CD4-positive, alpha-beta T cell treated with Interleukin-10 for 1 hour (primary cell): Measurements from ENCODE around the gene CCM2L.

Source experiments
- DNase-seq: peaks from one replicate; pipeline ENCODE4 v3.0.0-alpha.2; 2020

Gene CCM2L

DNA sequence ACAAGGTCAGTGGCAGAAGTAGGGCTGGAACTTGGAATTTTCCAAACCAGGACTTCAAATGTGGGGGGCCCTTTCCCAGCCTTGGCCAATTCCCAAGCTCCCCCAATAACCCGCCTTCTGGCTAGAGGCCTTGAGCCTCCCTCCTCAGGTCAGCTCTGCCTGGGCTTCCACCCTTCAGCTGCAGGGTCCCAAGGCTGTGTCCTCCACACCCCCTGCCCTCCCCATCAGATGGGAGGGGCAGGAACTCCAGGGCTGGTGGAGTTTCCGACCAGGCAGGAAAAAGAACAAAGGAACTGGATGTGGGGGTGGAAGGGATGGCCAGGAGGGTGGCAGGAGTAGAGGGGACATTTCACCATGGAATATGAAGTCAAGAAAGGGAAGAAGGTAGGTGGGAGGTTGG, at the start of gene CCM2L:
CCM2L (plus strand) TSS at position 338 of the 400 bp plus-strand sequence; CDS start at position 355, 17 bp downstream.
- DNase-seq, result no peak

DNA sequence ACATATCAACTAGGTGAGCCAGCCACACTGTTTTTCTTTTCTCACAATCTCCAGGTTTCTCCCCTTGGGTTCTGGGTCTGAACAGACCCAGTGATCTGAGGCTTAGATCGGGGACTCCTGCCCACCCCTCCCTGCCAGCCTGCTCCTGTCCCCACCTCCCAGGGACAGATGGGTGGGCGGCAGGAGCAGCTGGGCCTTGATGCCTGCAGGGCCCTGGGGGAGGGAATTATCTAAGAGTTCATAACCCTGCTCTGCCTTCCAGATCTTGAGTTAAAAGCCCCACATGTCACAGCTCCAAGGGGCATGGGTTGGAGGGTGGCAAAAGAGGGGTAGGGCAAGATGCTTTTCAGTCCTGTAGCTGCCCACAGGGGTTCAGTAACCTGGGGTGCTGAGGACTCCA, 47.5 kb upstream of the CCM2L start:
- no peak for DNase-seq

DNA sequence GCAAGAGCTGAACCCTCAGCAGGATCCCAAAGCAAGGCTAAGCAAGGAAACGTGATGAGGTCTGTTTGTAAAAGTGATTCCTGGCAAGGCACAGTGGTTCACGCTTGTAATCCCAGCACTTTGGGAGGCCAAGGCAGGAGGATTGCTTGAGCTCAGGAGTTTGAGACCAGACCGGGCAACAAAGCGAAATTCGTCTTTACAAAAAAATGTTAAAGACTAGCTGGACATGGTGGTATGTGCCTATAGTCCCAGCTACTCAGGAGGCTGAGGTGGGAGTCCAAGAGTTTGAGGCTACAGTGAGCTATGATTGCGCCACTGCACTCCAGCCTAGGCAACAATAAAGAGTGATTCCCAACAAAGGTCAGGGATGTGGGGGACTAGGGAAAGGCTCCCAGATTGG, 46.3 kb upstream of the CCM2L start:
- no peak for DNase-seq

DNA sequence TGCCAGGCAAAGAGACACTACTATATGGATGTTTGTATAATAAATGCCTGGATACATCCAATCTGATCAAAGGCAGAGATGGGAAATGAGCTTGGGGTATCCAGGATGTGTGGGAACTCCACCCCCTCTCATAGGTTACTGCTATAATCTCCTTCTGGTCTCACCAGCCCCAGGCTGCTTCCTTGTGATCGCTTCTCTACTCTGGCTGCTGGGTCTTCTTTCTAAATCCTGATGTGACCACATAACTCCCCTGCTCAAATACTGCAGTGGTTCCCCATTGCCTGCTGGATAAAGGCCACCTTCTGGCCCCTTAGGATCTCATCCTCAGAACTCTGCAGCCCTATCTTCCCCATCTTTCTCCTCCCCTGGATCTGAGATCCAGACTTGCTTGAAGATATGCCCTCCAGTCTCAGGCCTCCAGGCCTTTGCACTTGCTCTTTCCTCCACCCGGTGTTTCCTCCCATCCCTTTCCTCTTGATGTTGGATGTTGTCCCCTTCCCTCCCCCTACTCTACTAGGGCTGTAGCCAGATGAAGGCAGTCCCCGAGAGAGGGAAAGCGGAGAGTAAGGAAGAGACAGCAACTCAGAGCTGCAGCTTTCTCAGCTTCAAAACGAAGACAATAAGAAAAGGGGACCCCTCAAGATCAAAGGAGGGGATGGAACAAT, 43.1 kb upstream of the CCM2L start:
- DNase-seq, result no peak

DNA sequence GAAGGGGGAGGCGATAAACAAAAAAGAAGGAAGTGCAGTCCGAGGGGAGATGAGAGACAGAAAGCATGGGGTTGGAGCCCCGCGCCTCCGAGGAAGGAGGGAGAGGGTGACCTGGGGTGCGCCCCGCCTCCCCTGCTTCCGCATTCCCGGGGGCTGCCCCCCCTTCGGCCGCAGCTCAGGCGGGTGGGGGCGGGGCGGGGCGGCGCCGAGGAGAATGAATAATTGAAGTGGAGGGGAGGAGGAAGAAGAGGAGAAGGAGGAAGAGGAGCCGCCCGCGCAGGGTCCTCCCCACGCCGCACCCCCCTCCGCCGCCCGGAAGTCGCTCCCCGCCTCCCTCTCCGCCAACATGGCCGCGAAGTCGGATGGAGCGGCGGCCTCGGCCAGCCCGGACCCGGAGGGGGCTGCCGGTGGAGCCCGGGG, 42.4 kb upstream of the CCM2L start, which contains the start of gene XKR7:
XKR7 (plus strand) TSS at position 322 of the 420 bp plus-strand sequence; CDS start at position 347, 25 bp downstream.
- DNase-seq, result no peak

DNA sequence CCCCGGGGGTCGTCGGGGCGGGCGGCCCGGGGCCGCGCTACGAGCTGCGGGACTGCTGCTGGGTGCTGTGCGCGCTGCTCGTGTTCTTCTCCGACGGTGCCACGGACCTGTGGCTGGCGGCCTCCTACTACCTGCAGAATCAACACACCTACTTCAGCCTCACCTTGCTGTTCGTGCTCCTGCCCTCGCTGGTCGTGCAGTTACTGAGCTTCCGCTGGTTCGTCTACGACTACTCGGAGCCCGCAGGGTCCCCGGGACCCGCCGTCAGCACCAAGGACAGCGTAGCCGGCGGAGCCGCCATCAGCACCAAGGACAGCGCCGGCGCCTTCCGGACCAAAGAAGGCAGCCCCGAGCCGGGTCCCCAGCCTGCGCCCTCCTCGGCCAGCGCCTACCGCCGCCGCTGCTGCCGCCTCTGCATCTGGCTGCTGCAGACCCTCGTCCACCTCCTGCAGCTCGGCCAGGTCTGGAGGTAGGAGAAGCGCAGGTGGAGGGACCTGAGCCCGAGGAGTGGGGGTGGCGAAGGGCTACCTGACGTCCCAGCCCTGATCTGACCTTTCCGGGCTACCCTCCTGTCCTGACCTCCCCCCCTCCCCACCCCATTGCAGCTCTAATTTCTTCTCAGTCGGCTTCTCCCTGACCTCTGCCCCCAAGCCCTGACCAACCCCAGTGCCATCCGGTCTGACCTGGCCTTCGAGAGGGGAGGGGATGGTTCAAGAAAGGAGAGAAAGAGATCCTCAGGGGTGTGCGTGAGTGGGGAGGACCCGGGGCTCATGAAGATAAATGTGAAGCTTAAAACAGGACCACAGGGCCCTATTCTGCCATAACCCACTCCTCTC, 41.7 kb upstream of the CCM2L start:
- DNase-seq, result peak; percentile 80

DNA sequence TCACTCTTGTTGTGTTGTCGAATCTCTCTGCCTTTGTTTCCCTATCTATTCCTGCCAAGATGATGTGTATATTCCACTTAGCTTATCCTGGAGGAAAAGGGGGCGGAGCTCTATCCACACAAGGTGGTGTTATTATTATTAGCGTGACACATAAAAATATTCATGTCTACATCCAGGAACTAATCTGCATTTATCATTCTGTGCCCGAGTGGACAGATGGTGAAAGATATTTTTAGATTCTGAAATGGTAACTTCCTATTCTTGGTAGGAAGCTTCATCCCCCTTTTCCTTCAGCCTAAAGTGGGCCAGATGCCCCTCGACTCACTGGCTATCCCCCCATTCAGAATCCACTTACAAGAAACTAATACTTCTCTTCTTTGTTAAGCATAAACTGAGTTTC, 40.2 kb upstream of the CCM2L start:
- no peak for DNase-seq

DNA sequence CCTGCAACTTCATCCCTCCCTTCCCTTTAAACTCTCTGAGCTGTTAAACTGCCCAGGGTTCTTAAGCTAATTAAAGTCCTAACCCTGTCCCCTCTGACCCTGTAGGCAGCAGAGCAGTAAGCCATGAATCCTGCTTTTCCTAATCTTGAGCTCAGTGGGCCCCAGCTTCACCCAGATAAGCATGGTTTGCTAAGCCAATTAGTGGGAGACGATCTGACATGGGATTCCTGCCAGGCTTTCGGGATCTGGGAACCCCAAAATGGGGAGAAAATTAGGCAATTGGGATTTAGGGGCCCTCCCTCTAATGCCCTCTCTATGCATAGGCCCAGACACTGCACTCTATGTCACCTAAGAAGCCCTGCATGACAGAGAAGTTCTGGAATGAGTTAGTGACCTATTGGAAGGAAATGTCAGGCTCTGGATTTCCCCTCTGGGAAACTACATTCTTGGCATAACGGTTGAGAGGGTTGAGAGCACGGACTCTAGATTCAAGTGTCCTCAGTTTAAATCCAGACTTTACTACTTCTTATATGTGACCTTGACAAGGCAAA, 37.7 kb upstream of the CCM2L start:
- no peak for DNase-seq

DNA sequence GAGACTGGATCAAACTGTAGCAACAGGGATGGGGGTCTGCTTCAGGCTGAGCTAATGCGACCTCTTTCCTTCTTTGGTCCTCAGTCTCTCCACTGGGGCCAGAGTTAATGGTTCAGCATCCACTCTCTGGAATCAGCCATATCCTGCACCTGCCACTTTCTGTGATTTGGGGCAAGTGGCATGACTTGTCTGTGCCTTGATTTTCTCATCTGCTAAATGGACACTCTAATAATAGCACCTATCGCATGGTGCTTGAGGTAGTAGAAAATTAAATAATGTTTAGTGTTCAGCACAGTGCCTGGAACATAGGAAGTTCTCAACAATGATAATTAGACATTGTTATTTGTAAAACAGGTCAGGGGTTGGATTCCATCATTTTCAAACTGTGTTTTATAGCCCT, 35.9 kb upstream of the CCM2L start:
- DNase-seq, result no peak

DNA sequence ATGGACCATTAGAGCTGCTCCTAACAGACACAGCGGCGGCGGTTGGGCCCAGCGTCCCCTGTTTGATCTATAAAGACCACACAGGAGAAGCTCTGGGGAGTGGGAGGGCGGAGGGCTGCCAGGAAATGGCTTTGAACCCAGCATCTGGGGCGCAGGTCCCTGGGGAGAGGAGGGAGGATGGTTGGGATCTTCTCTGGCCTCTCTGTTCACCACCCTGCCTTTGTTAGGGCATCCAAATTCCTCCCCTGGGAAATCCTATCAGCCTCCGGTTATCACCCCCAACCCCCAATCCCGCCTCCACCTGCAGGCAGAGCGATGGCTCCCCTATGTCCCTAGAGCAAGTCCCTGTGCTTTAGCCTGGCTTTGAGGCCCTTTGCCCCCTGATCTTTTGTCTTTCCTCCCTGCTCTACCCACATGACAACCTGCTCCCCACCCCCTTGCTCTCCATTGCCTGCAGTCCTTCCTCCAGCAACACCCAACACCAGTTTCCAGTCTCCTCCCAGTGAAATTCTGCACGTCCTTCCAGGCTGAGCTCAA, 35.2 kb upstream of the CCM2L start:
- DNase-seq, result no peak

DNA sequence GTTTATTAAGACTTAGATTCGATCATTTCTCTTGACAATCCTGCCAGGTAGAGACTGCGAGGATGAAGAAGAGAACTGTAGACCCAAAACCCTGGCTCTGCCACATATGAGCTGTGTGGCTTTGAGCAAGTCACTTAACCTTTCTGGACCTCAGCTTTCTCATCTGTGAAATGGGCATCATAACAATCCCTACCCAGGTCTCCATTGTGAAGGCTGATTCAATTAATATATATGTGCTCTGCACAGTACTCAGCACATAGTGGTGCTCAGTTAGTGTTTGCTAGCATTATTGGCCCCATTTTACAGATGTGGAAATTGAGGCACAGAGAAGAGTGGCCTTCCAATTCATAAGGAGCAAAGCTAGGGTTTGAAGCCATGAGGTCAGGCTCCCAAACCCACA, 34.4 kb upstream of the CCM2L start:
- DNase-seq, result no peak

DNA sequence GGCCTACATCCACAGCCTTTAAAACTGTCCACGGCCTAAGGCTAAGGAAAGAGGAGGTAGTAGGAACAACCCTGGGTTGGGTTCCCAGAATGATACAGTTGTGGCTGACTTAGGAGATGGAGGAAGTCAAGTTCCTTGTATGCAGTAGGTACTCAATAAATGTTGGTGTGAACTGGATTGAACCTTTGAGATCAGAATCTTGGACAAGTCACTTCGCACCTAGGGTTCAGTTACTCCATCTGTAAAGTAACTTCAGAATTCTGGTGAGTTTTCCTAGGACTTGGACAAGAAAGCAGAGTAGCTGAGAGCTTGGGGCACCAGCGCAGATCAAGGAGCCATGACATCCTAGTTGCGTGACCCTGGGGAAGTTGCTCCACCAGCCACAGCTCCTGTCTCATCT, 33.2 kb upstream of the CCM2L start:
- DNase-seq, result no peak

DNA sequence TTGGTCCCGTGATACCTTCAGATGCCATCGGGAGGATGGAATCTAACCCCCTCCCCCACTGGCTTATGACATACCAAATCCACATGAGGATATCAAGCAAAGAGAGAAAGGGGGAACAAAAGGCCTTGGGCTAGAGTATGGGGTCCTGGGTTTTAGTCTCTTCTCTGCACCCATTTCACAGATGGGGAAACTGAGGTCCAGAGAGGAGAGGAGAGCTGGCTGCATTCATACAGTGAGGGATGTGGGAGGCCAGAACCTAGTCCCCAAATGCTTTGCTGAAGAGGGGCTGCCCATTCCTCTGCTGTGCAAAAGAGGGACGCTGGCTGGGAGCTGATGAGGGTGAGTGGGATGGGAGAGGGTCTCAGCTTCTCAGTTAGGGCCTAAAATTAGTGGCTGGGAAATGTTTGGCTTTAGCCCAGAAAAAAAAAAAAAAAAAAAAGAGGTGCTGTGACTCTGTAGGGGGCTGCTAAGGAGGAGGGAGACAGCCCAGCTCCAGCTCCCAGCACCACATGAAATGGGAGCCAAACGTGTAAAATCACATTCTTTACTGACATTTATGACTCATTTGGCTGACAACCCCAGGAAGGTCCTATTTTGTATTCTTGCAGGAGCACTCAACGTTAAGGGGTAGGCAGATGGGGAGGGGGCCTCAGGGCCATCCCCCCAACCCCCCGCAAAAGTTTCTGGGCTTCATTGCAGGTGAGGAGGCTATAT, 30.4 kb upstream of the CCM2L start:
- DNase-seq, result no peak

DNA sequence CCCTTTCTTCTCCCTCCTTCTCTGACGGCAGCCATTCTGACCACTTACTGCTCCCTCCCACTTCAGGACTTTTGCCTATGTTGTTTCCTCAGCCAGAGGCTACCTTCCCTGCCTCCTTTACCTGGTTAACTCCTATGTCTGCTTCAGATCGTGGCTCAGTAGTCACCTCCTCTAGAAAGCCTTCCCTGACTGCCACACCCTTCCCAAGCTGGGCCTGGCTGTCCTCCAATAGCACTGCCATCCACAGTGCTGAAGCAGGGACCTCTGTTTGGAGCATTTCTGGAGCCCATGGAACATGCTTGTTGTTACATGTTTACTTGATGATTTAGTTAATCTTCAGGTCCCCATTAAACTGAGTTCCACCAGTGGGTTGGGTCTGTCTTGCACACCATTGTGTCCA, 28.5 kb upstream of the CCM2L start:
- no peak for DNase-seq

DNA sequence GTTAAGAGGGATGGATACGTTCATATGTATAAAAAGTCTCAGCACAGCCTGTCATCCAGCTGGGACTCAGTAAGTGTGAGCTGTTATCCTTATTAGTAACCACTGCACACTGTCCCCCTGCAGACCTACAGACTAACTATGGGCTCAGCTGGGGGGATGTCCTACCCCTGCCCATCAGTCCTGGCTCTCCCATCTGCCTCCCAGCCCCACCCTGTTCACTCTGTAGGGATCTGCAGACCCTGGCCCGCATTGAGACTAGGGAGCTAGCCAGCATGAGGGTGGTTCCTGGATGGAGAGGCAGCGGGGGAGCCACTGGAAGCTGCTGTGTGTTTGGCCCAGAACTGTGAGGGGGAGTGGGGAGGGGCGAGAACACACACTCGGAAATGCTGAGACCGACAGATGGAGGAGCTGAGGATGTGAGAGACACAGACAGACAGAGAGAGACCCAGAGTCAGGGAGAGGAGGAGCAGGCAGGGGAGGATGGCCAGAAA, 25.2 kb upstream of the CCM2L start:
- DNase-seq, result no peak

DNA sequence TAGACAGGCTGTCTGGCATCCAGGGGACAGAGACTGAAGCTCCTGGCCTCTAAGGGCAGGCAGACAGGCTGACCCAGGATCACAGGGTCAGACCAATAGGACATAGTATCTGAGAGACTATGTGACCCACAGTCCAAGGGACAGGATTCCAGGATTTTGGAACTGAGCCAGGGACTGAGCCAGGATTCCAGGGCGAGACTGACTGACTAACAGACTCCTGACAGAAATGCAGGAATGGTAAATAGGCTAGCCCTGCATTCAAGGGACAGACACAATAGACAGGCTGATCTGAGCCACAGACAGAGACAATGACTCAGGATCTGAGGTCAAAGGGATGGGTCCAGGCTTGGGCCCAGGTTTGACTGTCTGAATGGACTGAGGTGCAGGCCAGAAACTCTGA, 22.5 kb upstream of the CCM2L start:
- DNase-seq, result no peak

DNA sequence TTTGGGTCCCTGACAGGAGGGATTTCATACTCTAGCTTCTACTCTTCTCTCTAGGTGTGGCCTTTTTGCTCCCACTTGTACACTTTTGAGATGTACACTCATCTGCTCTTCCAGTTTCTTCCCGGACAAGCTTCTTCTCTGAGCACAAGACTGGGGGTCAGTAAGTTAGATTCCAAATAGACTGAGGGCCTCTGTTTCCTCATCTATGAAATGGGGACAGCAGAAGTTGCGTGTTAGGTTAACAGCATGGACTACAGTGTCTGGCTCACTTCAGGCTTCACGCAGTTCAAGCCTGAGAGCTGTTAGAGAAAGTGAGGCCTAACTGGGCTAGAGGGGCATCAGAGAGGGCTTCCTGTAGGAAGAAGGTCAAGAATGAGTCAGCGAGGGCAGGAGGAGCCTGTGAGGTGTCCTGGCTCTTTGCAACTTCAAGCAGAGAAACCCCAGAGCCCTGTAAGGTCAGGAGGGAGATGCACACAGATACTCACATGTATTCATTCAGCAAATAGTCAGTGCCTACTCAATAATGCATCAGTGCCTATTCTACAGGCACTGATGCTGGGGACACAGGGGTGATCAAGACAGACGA, 21.7 kb upstream of the CCM2L start:
- DNase-seq, result no peak

DNA sequence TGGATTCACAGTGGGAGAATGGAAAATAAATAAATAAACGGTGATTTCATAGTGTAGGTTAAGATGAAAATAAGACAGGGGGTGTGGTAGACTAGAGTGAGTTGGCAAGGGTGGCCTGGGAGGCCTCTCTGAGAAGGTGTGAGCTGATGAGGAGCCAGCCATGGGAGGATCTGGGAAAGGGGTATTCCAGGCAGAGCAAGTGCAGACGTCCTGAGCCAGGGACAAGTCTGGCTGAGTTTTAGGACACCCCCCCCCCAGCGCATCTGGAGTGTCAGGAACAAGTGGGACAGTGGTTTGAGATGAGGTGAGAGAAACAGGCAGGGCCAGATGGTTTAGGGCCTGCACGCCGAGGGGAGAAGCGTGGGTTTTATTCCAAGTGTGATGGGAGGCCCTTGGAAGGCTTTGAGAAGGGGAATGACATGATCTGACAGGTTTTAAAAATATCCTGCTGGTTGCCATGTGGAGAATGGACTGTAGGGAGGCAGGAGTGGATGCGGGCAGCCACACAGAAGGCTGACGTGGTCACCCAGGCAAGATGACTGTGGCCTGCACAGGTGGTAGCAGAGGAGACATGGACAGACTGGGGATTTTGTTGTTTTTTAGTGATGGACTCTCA, 21.1 kb upstream of the CCM2L start:
- DNase-seq, result no peak

DNA sequence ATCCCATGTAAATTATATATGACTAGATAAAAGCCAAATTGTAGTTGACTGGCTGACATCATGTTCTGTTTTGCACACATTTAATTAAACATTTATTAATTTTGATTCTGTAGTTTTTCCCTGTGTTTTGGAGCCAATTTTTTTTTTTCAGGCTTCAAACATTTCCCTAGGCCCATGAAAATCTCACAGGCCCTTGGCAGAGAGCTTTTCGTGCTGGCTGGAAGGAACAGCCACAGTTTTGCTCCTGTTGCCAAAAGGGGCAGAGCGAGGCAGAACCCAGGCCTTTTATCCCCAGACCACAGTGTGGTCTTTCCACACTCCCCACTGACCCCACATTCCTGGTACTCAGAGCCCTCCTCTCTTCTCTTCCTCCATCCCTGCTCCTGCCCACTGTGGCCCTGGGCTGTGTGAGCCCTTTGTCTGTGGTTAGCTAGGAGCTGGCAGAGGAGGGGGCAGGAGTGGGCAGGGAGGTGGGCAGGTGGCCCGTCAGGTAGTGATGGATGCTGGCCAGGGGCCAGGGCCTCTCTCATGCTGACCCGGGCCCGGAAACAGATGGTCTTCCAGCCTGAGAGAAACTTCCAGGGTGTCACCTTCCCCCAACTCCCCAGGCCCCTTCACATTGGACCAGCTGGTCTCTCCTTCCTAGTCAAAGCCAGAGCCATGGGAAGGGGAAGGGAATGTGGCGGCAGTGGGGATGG, 19.4 kb upstream of the CCM2L start:
- DNase-seq, result no peak

DNA sequence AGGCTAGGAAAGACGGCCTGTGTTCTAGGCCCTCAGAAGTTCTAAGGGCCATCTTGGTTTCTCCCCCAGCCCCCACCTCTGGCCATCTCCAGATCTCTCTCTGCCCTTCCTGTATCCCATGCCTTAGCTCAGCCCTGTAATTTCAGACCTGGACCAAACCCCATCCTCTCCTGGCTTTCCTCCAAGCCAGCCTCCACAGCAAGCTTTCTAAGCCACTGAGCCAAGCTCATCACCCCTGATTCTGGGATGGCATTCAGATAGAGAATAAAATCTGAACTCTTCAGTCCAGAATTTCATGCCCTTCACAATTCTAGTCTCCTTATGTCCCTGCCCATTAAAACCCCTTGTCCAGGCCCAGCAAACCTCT, 18.9 kb upstream of the CCM2L start:
- no peak for DNase-seq

DNA sequence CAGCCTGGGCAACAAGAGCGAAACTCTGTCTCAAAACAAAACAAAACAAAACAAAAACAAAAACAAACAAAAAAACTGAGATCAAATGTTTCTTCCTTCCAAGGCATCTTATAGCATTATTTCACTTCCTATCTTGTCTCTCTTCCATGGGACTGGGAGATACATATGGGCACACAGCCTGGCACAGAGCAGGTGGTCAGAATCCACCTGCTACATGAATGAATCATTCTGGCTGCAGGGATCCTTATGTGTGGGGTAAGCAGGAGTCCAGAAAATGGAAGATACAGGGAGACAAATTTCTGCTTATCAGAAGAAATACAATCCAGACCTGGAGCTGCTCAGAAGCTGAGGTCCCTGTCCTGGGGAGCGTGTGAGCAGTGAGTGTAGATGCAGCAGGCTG, 18.2 kb upstream of the CCM2L start:
- DNase-seq, result no peak

DNA sequence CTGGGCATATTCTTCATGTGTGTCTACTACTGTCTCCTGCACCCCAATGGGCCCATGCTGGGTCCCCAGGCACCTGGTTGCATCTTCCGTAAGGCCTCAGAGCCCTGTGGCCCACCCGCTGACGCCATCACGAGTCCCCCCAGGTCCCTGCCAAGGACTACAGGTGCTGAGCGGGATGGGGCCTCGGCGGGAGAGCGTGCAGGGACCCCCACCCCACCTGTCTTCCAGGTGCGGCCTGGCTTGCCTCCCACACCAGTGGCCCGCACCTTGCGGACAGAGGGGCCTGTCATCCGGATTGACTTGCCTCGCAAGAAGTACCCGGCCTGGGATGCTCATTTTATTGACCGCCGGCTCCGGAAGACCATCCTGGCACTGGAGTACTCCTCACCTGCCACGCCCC, 13.2 kb upstream of the CCM2L start:
- no peak for DNase-seq
